GM12878 (cell line): ENCODE results near the gene OR51T1. TPM values are rescaled to one million over a fixed set of nuclear protein-coding genes. Genes with fewer than 3 reads are reported as not detected.

Source experiments
- ATAC-seq: fragments of 200-7000 bp; cut with Tn5 transposase; 3 replicates; pipeline ENCODE4 v1.9.1; 2020; ENCODE audit warnings: mild to moderate bottlenecking, moderate library complexity
- BruUV-seq: library from RNA; stranded (reverse); fragments of 400-500 nt; replicated peaks from 2 replicates; lab custom pipeline; 2021; lab: Mats Ljungman, UMichigan
- CTCF ChIA-PET: fragments of 300-600 bp; sonication (Branson Sonifier 250); formaldehyde crosslinking; extraction: SDS; loops from one replicate; lab custom pipeline; 2021; ENCODE audit warnings: inconsistent platforms; lab: Yijun Ruan, JAX
- POLR2A ChIA-PET: fragments of 350-600 bp; formaldehyde crosslinking; extraction: SDS; loops from one replicate; lab custom pipeline; 2021; ENCODE audit warnings: inconsistent platforms; lab: Charles Lee
- RAD21 ChIA-PET: fragments of 300-600 bp; sonication (Branson Sonifier 250); formaldehyde crosslinking; loops from one replicate; lab custom pipeline; 2023; ENCODE audit warnings: antibody characterized with exemption; ENCODE audit not compliant: unreplicated experiment; lab: Charles Lee
- SMC1A ChIA-PET: fragments of 300-600 bp; sonication (Branson Sonifier 250); formaldehyde crosslinking; loops from one replicate; lab custom pipeline; 2023; ENCODE audit not compliant: unreplicated experiment, uncharacterized antibody; lab: Charles Lee
- DNase-seq: peaks from one replicate; pipeline ENCODE4 v3.0.0-alpha.2; 2011; ENCODE audit warnings: low read depth, low spot score
- FAIRE-seq: peaks from 3 replicates; lab custom pipeline; 2011; peaks lifted over from hg19 to GRCh38; lab: Jason Lieb, UNC
- H2AFZ ChIP-seq: 2 replicates; pipeline ENCODE4 v1.6.0; 2011; ENCODE audit warnings: low read depth, low read length, control low read depth; ENCODE audit not compliant: control insufficient read depth
- H3K27ac ChIP-seq: 2 replicates; pipeline ENCODE4 v1.5.1; 2011; ENCODE audit warnings: control low read depth; ENCODE audit not compliant: control insufficient read depth, insufficient read depth
- H3K27me3 ChIP-seq, 2 experiments: replicated peaks in 1 of 2; 2 replicates each; pipeline versions ENCODE4 v1.6.0 to v1.6.1; 2011; ENCODE audit warnings: low read length in 1 of 2; ENCODE audit not compliant: control insufficient read depth in 2 of 2, insufficient read depth in 2 of 2
- H3K36me3 ChIP-seq, 2 experiments: 2 replicates each; pipeline ENCODE4 v1.5.1; 2011; ENCODE audit warnings: low read length in 1 of 2; ENCODE audit not compliant: control insufficient read depth in 2 of 2, insufficient read depth in 2 of 2
- H3K4me1 ChIP-seq: 2 replicates; pipeline ENCODE4 v1.6.1; 2011; ENCODE audit warnings: mild to moderate bottlenecking, low read length, moderate library complexity, mixed read lengths; ENCODE audit not compliant: control insufficient read depth, insufficient read depth
- H3K4me2 ChIP-seq: 2 replicates; pipeline ENCODE4 v1.6.0; 2011; ENCODE audit warnings: control low read depth; ENCODE audit not compliant: control insufficient read depth, insufficient read depth
- H3K4me3 ChIP-seq: fragments of 200-600 bp; sonication (generic); 2 replicates; pipeline ENCODE4 v1.5.1; 2016
- H3K79me2 ChIP-seq: 2 replicates; pipeline ENCODE4 v1.6.0; 2011; ENCODE audit warnings: low read length; ENCODE audit not compliant: control insufficient read depth, insufficient read depth
- H3K9ac ChIP-seq: 2 replicates; pipeline ENCODE4 v1.8.0; 2011; ENCODE audit warnings: low read length, control low read depth, mixed read lengths; ENCODE audit not compliant: control insufficient read depth, insufficient read depth
- H3K9me3 ChIP-seq: replicated peaks from 3 replicates; pipeline ENCODE4 v1.5.1; 2011; ENCODE audit warnings: mild to moderate bottlenecking, low read length; ENCODE audit not compliant: control insufficient read depth, insufficient read depth
- H4K20me1 ChIP-seq: 2 replicates; pipeline ENCODE4 v1.6.0; 2011; ENCODE audit not compliant: control insufficient read depth, insufficient read depth
- CTCF ChIP-seq, 3 experiments: IDR thresholded peaks in 2 of 3; conservative IDR thresholded peaks in 1 of 3; 2 replicates each; pipeline ENCODE4 v1.5.1; 2011; ENCODE audit warnings: low read depth in 3 of 3, low read length in 3 of 3, mild to moderate bottlenecking in 3 of 3, control low read depth in 2 of 3, moderate library complexity in 2 of 3, inconsistent platforms in 1 of 3, mixed read lengths in 1 of 3; ENCODE audit not compliant: control insufficient read depth in 2 of 3, insufficient read depth in 1 of 3; ENCODE audit errors: extremely low read depth in 1 of 3
- CUX1 ChIP-seq: IDR thresholded peaks from 2 replicates; pipeline ENCODE4 v1.6.1; 2012; ENCODE audit warnings: improper control_type of control experiment, low read depth, low read length; ENCODE audit not compliant: insufficient replicate concordance
- KLF5 ChIP-seq: fragments of 450-650 bp; IDR thresholded peaks from 2 replicates; pipeline ENCODE4 v1.6.1; 2014; ENCODE audit warnings: mild to moderate bottlenecking; ENCODE audit not compliant: partially characterized antibody
- MTA2 ChIP-seq: fragments of 450-650 bp; IDR thresholded peaks from 2 replicates; pipeline ENCODE4 v1.6.1; 2016; ENCODE audit warnings: low read depth, mild to moderate bottlenecking, moderate library complexity
- MYB ChIP-seq: fragments of 150-350 bp; IDR thresholded peaks from 2 replicates; pipeline ENCODE4 v1.6.1; 2014; ENCODE audit warnings: mild to moderate bottlenecking, low read depth, low read length, borderline replicate concordance
- PBX3 ChIP-seq: IDR thresholded peaks from 2 replicates; pipeline ENCODE4 v1.6.1; 2011; ENCODE audit warnings: mild to moderate bottlenecking, low read depth, low read length, moderate library complexity; ENCODE audit not compliant: insufficient replicate concordance
- RAD51 ChIP-seq: fragments of 450-650 bp; IDR thresholded peaks from 2 replicates; pipeline ENCODE4 v1.6.1; 2016; ENCODE audit warnings: moderate library complexity, mild to moderate bottlenecking, inconsistent platforms
- SMC3 ChIP-seq: IDR thresholded peaks from 2 replicates; pipeline ENCODE4 v1.6.1; 2011; ENCODE audit warnings: low read length, improper control_type of control experiment, borderline replicate concordance
- SREBF1 ChIP-seq: IDR thresholded peaks from 2 replicates; pipeline ENCODE4 v1.6.1; 2012; ENCODE audit warnings: mild to moderate bottlenecking, low read length
- TAF1 ChIP-seq: IDR thresholded peaks from 2 replicates; pipeline ENCODE4 v1.6.1; 2011; ENCODE audit warnings: mild to moderate bottlenecking, low read depth, low read length, borderline replicate concordance
- TBL1XR1 ChIP-seq: IDR thresholded peaks from 2 replicates; pipeline ENCODE4 v1.6.1; 2012; ENCODE audit warnings: low read depth, low read length, improper control_type of control experiment
- TCF12 ChIP-seq: IDR thresholded peaks from 2 replicates; pipeline ENCODE4 v1.6.1; 2011; ENCODE audit warnings: low read depth, mild to moderate bottlenecking, low read length
- ZNF207 ChIP-seq: fragments of 450-650 bp; IDR thresholded peaks from 2 replicates; pipeline ENCODE4 v1.6.1; 2014; ENCODE audit warnings: antibody characterized with exemption, mild to moderate bottlenecking, borderline replicate concordance
- ZNF24 ChIP-seq: fragments of 450-650 bp; IDR thresholded peaks from 2 replicates; pipeline ENCODE4 v1.6.1; 2017; ENCODE audit warnings: antibody characterized with exemption, mild to moderate bottlenecking
- WGBS: methylation state at CpG from one replicate; pipeline ENCODE4 v1.1.6; 2016; ENCODE audit warnings: low lambda C conversion rate; ENCODE audit not compliant: insufficient replicate concordance, insufficient coverage; ENCODE audit errors: missing lambda C conversion rate; 5-methylcytosine and 5-hydroxymethylcytosine counted together
- in situ Hi-C: fragments of 300-500 bp; cut with MboI; formaldehyde crosslinking; loops from 9 replicates; pipeline ENCODE4 v1.14.3; 2018; ENCODE audit warnings: mixed read lengths
- intact Hi-C: fragments of 100-400 bp; cut with micrococcal nuclease; formaldehyde crosslinking; loops from one replicate; pipeline ENCODE4 v1.14.2; 2022; ENCODE audit not compliant: unreplicated experiment
- polyA plus RNA-seq, 11 experiments: library from polyadenylated mRNA; depleted of rRNA in 4 of 11; unstranded in 6 of 11; stranded (reverse) in 5 of 11; fragments of >200 nt; fragmentation: Nextera tagmentation in 4 of 11; fragmentation: Illumina TruSeq in 1 of 11; extraction: Ambion mirVana in 4 of 11; extraction: Trizol in 1 of 11; gene quantifications; 1 replicate in 1 of 11; 2 replicates in 10 of 11; pipeline versions ENCODE4 v1.2.1 to v1.2.3, GENCODE V29; 2011 to 2016; ENCODE audit warnings: inconsistent platforms in 2 of 11, missing spikeins in 2 of 11, low read depth in 1 of 11
- total RNA-seq, 4 experiments: library from RNA; depleted of rRNA in 3 of 4; stranded (reverse); fragments of >200 nt in 3 of 4; fragmentation: Illumina TruSeq in 1 of 4; extraction: Trizol in 1 of 4; gene quantifications; 2 replicates each; pipeline versions ENCODE4 v1.2.1 to v1.2.3, GENCODE V29; 2013 to 2021

Gene OR51T1
- total and polyA plus RNA-seq, 10 of the 15 experiments (the other 5 are each of a cell fraction or from before 2014, with no cell fraction given), result not detected

- FAIRE-seq, result no peak
- no peak overlapping the region for H3K4me3 ChIP-seq
- intact Hi-C loops, result no loop called here
- no peak overlapping the region for H2AFZ ChIP-seq
- ChIA-PET POLR2A (no interaction called here), CTCF (no interaction called here), RAD21 (no interaction called here), SMC1A (no interaction called here)
- H3K9me3 ChIP-seq, result no peaks in the 10 kb centered on the region
- no peaks in the 10 kb centered on the region for H3K36me3 ChIP-seq
- 33% methylated on average over 4 of the region's 4 CpGs for WGBS
- in situ Hi-C loops, result no loop called here
- ATAC-seq, result no peak
- no peak overlapping the region for H3K4me2 ChIP-seq
- no peak overlapping the region for H3K9ac ChIP-seq
- no TSS peak for BruUV-seq
- no peaks in the 10 kb centered on the region for H4K20me1 ChIP-seq
- no peak for DNase-seq
- no peaks in the 10 kb centered on the region for H3K4me1 ChIP-seq
- H3K27ac ChIP-seq, result no peak overlapping the region
- H3K79me2 ChIP-seq, result no peaks in the 10 kb centered on the region
- TF ChIP-seq PBX3 (no peak), CTCF (IDR thresholded peaks at IDR 0.05 in 2 of 3, conservative IDR thresholded peaks at IDR 0.05 in 1 of 3; ENCODE audit: control insufficient read depth in 2 of 3, extremely low read depth in 1 of 3, insufficient read depth in 1 of 3, low read depth in 3 of 3, low read length in 3 of 3) (no peak), TAF1 (no peak), ZNF207 (no peak), TBL1XR1 (no peak), TCF12 (no peak), SMC3 (no peak), MTA2 (no peak), SREBF1 (no peak), RAD51 (no peak), KLF5 (no peak), CUX1 (no peak), ZNF24 (no peak), MYB (no peak)
- no peaks in the 10 kb centered on the region for H3K27me3 ChIP-seq
Observed at GRCh38 chr11:4881188-4881587, 512 bp upstream of the OR51T1 start.
